LoVo (cell line): Measurements from ENCODE around the gene PHF10.
"Not testable (repeated sequence)": the region's sequence is repeated elsewhere in the genome, so short reads cannot be mapped to it uniquely, and the experiment has no call there.

Experiments
- DNase-seq: peaks from one replicate; pipeline ENCODE4 v3.0.0-alpha.2; 2016; ENCODE audit warnings: low spot score

PHF10 gene

GRCh38 chr6:169723200-169723909, 945 bp downstream of the PHF10 start:
- DNase-seq = peak; percentile 53

DNA sequence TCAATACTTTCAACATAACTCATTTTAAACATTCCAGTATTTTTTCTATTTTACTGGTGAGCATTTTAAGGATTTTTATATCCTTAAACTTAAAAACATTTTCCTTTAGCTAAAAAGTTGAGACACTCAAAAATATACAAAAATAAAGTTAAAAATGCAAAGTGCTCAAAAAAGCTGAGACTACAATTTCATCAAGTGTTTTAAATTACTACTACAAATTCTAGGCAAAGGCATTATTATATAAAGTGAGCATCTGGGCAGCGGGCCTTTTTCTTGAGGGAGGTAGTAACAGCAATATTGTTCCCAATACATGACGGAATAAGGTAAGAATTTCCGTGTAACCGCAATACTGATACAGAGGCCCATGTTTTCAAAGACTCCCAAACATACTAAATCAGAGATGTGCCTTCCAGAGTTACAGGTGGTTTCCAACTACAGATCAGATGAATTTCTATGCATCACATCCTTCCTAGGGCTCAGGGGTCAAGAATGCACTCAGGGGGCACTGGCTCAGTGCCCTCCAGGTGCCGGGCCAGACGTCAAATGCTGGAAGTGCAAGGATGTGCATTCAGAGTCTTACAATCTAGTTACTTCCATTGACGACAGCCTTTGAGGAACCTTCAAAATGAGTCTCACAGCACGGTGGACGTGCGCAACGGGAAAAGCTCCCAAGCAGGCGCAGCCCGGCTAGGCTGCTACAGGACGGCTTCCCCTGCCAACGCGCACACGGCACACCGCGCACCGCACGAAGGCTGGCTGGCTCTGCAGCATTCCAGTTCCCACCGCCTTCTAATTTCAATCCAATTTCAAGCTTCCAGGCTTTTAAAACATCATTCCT, 1.7 kb downstream of the PHF10 start:
- peak; percentile 33 for DNase-seq

GRCh38 chr6:169720207-169720855, 4.0 kb downstream of the PHF10 start:
- no peak for DNase-seq

- no peak for DNase-seq
Observed at GRCh38 chr6:169719117-169719516, 5.2 kb downstream of the PHF10 start.

- no peak for DNase-seq
Observed at GRCh38 chr6:169714595-169714994, 9.7 kb downstream of the PHF10 start.

- DNase-seq = no peak
Observed at GRCh38 chr6:169714178-169714577, 10.1 kb downstream of the PHF10 start.

- no peak for DNase-seq
Observed at GRCh38 chr6:169710009-169710408, 14.3 kb downstream of the PHF10 start.

DNA sequence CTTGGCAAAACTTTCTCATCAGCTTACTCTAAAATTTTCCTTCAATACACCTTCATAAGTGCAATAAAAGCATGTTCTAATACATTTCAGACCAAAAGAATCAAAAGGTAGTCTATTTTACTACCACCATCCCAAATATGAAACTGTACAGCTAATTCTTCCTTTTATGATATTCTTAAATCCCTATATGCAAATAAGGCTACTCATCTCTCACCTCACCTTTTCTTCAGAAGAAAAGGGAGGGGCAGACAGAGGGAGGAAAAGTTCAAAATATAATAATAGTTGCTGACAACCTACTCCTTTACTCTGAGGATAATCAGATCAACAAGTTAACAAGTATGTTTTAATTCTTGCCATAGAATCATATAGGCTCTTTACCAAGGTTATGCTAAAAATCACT, 15.0 kb downstream of the PHF10 start:
- no peak for DNase-seq

DNA sequence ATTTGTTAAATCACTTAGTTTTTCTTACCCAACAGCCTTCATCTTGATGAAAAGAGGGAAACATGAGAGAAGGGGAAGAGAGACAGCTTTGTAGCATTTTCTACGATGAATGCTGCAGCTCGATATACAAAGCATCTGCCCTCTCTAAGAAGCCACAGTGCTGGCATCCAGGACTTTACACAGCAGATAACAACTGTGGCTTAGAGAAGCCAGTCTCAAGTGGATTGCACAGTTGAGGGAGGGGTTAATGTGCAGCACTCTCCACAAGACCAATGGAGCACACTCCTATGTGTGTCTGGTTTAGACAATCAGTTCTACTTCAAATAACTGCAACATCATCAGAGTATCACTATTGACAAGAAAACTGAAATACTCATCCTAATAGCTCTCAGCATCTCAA, 16.5 kb downstream of the PHF10 start:
- DNase-seq = no peak

DNA sequence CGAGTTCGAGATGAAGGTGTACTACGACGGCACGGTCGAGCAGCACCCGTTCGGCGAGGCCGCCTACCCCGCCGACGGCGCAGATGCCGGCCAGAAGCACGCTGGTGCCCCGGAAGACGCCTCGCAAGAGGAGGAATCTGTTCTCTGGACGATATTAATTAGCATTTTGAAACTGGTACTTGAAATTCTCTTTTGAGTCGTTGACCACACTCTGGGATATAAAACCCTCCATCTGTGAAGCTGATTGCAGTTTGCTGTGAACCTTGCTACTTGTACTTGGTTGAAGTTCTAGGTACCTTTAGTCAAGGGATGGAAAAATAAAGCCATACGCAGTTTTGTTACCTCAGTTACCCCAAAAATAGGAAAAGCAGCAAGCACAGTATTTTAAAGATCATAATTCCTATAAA, 21.5 kb downstream of the PHF10 start:
- DNase-seq = no peak

DNA sequence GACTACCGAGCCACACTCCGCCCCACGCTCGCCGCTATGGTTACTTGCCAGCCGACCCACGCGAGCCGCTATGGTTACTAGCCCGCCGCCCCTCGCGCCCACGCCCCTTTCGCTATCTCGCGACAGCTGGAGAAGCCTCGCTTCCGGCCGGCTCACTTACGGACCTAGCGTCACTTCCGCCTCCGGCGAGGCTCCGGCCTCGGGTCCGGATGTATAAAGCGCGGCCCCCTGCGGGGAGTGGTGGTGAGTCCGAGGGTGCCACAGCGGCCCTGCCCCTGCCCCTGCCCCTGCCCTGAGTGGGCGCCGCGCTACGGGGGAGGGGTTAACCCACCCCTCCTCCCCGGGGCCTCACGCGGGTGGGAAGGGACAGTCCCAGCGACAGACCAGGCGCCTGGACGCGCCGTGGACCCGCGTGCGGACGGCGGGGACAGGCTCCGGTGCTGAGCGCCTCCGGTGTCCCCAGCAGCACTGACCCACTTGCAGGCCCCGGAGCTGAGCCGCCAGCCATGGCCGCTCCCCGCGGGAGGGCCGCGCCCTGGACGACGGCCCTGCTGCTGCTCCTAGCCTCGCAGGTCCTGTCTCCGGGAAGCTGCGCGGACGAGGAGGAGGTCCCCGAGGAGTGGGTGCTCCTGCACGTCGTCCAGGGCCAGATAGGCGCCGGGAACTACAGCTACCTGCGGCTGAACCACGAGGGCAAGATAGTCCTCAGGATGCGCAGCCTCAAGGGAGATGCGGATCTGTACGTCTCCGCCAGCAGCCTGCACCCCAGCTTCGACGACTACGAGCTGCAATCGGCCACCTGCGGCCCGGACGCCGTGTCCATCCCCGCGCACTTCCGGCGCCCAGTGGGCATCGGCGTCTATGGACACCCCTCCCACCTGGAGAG, 22.1 kb downstream of the PHF10 start, which contains the start of the genes C6orf120 and WDR27:
TSS of gene C6orf120 (plus strand) at position 173 of the 886 bp plus-strand sequence. CDS start at position 507, 334 bp downstream.
TSS of gene WDR27 (minus strand) at position 76 of the 886 bp plus-strand sequence. CDS start 13,024 bp downstream, outside the sequence.
- peak; percentile 95 for DNase-seq

DNA sequence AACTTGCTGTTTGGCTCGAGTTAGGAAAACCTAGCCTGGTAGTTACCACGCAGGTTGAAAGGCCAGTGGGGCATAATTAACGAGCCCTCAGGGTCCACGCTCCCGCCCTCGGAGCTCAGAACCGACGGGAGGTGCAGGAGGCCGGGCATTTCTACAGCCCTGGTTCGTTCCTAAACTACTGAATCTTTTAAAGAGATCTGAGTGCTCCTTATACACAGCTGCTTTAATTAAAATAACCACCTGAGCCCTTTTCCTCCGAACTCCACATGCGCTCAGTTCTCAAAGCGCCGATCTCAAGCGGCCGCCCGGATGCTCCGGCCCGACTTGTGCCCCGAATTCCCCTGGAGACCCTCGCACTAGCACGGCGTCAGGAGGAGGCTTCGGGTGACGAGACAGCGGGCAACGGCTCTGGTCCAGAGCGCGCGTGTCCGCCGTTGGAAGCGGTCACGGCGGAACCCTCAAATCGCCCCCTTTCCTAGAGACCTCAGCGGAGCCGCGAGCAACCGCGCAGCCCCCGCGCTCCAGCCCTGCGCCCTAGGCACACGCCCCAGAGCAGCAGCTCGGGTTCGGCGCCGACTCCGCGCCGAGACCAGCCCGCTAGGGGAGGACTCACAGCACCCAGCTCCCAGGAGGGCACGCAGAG, 22.9 kb downstream of the PHF10 start:
- DNase-seq = no peak

DNA sequence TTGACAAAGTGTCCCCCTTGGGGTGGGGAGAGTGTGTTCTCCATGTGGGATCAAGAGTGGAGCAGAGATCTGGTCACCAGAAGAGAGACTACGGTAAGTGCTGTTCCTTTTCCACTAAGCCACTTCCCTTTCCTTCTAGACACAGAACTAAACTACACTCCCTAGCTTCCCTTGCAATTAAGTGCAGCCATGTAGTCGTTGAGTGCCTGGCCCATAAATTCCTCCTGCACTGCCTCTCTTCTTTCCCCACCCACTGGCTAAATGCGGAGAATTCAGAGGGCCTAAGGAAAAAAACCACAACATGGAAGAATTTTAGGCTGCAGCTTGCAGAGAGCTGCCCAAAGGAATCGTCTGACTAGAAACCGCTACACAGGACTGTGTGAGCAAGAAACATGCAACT, 24.0 kb downstream of the PHF10 start:
- DNase-seq = peak; percentile 29

GRCh38 chr6:169697115-169697514, 27.2 kb downstream of the PHF10 start:
- not testable (repeated sequence) for DNase-seq

DNA sequence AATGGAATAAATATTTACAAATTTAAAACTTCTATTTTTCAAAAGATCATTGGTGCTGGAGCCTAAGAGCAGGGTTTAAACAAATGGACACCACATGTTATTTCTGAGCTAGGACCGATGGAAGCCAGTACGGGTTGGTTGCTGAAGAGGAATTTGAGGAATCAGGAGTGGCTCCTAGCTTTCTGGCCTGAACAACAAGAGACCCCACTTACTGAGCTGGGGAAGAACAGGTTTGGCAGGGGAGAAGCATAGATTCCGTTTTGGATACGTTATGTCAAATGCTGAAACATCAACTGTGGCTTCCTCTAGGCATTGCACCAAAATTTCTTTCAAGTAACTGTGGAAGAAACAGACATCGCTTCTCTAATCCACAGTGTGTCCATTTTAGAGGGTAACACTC, 29.2 kb downstream of the PHF10 start:
- no peak for DNase-seq

DNA sequence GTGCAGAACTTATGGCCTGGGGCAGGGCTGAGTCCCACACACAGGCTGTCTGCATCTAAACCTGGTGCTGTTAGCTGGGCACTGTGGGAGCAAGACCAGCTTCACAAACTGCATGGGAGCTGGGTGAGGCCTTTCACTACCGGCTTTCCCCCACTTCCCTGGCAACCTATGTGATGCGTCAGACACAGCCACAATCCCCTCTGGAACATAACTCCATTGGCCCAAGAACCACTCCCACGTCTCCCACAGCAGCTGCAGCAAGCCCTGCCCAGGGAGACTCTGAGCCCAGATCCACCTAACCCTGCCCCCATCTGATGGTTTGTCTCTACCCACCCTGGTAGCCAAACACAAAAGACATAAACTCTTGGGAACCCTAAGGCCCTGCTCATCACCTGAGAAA, 31.8 kb downstream of the PHF10 start:
- no peak for DNase-seq

DNA sequence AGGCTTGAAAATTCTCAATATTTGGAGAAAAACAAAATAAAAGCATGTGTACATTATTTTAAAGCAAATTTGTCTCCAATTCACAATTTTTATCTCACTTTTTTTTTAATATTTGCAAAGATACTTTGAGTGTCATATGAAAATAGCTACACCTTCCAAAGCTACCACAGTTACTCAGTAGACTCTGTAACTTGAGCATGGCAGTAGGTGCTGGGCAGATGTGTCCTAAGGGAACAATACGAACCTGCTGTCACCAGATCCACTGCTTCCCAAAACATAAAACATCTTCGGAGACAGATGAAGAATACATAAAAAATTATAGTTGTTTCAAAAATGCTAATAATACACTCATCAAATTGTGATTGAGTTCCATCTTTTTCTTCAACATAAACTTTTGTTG, 33.0 kb downstream of the PHF10 start:
- no peak for DNase-seq

- no peak for DNase-seq
Observed at GRCh38 chr6:169689287-169689686, 35.0 kb downstream of the PHF10 start.

DNA sequence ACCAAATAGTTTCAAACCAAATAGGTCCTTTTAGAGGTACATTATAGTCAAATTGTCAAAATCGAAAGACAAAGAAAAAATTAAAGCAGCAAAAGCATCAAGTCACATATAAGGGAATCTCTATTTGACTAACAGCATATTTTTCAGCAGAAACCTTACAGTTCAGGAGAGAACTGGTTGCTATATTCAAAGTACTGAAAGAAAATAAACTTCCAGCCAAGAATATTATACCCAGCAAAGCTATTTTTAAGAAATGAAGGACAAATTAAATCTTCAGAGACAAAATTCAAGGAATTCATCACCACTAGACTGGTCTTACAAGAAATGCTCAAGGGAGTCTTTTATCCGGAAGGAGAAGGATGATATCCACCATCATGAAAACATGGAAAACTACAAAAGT, 38.4 kb downstream of the PHF10 start:
- DNase-seq = no peak

DNA sequence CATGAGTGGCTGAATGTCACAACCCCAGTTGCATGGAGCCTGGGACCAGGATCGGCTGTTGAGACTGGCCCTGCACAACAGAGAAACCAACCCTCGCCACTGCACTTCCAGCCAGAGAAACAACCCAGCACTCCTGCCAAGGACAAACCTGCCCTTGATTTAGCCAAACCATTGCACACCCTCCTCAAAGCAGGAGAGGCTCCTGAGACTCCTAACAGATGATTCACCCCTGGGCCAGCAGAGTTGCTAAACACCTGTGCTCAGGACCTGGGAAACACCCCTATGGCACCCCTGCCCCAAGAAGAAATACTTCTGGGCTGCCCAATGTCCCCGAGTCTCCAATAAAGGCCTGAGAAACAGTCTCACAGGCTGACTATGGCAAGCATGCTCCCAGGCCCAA, 40.2 kb downstream of the PHF10 start:
- DNase-seq = no peak

GRCh38 chr6:169678342-169678741, 46.0 kb downstream of the PHF10 start:
- DNase-seq = no peak
